ENCODE data around the gene RIBC2.

Gene RIBC2

GRCh38 chr22:45475063-45475747, 61.7 kb downstream of the RIBC2 start:
- DNase-seq (ENCODE audit: low read depth) = peak; percentile 95

DNA sequence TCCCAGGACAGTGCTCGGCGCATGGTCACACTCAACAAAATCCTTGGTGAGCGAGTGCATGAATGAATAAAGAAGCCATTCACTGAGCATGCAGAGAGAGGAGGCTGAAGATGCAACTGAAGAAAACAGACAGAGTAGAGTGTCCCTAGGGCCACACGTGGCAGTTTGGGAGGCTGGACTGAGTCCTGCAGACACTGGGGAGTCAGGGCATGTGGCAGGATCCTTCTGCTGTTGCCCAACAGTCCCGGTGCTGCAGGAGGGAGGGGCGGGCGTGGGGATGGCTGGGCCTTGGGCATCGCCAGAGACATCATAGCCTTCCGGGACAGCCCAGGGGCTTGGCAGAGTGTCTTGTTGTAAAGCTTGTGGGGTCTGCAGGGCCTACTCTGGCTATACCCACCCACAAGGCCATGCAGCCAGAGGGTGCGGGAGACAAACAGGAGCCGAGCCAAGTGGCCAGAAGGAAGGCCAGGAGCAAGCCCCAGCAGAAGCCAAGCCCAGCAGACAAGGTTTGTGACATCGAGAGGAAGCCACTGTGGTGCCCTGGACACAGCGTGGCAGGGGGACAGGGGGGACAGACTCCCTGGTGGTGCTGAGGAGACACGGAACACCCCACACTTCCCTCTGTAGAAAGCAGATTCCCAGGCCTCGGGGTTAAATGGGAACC, 62.5 kb downstream of the RIBC2 start:
- DNase-seq (ENCODE audit: low read depth) = peak; percentile 89

- peak; percentile 75 for DNase-seq (ENCODE audit: low read depth)
Measured at GRCh38 chr22:45476814-45477213, 63.3 kb downstream of the RIBC2 start.

DNA sequence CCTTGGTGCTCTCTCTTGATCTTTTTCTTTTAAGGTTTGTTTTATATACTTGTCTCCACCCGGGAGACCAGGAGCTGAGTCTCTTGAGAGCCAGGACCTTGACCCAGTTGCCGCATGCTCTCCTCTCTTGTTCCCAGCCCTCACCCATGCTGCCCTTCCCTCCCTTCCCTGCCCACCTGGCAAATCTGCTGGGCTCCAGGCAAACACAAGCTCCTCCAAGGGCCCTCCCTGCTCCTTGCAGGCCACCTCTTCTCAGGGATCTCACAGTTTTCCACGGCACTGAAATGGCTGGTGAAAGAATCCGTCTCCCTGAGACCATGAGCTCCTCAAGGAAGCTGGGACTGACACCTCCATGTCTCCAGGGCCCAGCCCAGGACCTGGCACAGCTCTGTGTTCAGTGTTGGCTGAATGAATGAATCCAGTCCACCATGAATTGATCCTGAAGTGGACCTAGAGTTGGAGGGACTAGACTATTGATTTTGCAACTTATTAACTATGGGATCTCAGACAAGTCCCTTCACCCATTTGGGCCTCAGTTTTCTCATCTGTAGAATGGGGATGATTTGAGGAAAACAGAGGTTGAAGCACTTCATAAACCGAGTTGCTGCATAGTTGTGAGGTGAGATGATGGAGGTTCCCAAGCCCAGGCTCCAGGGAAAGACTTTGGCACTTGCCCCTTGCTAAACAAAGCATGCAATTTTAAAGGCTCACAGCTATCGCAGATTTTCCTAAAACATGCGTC, 64.0 kb downstream of the RIBC2 start:
- no peak for DNase-seq (ENCODE audit: low read depth)

DNA sequence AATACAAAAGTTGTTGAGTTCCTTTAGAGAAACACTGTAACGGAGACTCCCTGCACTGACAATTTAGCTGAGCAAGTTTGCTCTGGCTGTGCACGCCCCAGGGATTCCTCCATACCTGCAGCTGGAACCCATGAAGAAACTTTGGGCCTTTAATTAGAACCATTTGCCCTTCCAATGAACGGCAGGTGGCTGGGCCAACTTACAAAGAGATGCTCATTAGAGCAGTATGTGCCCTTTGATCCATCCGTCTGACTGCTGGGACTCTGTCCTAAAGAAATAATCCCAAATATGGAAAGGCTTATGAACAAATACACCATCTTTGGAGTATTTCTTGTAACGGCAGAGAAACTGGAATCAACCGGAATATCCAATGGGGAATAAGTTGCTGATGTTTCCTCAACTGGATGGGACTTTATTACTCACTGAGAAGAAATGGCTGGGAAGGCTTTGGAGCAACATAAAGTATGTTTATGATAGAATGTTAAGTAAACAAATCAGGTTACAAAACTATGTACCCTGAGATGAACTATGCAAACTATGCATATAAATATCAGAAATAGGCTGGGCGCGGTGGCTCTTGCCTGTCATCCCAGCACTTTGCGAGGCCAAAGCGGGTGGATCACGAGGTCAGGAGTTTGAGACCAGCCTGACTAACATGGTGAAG, 64.7 kb downstream of the RIBC2 start:
- DNase-seq (ENCODE audit: low read depth) = peak; percentile 99

DNA sequence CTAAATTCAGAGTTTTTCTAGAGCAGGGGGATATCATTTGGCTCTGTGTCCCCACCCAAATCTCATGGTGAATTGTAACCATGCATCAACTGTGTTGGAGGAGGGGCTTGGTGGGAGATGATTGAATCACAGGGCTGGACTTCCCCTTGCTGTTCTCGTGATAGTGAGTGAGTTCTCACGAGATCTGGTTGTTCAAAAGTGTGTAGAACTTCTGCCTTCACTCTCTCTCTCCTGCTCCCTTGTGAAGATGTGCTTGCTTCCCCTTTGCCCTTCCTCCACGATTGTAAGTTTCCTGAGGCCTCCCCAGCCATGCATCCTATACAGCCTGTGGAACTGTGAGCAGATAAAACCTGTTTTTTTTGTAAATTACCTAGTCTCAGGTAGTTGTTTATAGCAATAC, 67.2 kb downstream of the RIBC2 start:
- no peak for DNase-seq (ENCODE audit: low read depth)

DNA sequence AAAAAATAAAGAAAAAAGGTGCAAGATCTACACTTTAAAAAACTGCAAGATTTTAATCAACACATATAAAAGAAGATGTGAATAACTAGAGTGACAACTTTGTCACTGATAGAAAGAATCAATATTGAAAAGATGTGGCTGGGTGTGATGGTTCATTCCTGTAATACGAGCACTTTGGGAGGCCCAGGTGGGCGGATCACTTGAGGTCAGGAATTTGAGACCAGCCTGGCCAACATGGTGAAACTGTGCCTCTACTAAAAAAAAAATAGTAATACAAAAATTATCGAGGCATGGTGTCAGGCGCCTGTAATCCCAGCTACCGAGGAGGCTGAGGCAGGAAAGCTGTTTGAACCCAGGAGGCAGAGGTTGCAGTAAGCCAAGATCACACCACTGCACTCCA, 68.2 kb downstream of the RIBC2 start:
- DNase-seq (ENCODE audit: low read depth) = no peak

Data from fibroblast of gingiva (primary cell).